ENCODE data around the gene CIDEC.

Gene CIDEC

GRCh38 chr3:9879830-9880549, at the start of gene CIDEC:
Gene CIDEC (minus strand): TSS chr3:9880253. CDS start chr3:9878486, 1,767 bp downstream.
- DNase-seq (ENCODE audit: low read depth): no peak

- DNase-seq (ENCODE audit: low read depth): no peak
Observed at GRCh38 chr3:9928158-9928557, 48.1 kb upstream of the CIDEC start.

- no peak for DNase-seq (ENCODE audit: low read depth)
Observed at GRCh38 chr3:9918261-9919038, 38.4 kb upstream of the CIDEC start.

- DNase-seq (ENCODE audit: low read depth): no peak
Observed at GRCh38 chr3:9917820-9918219, 37.8 kb upstream of the CIDEC start.

GRCh38 chr3:9916734-9917680, 37.0 kb upstream of the CIDEC start, which contains the start of gene IL17RC:
Gene IL17RC (plus strand): TSS chr3:9917098. CDS start chr3:9917316, 218 bp downstream.
- DNase-seq (ENCODE audit: low read depth): peak; percentile 21

- no peak for DNase-seq (ENCODE audit: low read depth)
Observed at GRCh38 chr3:9916346-9916733, 36.3 kb upstream of the CIDEC start.

- DNase-seq (ENCODE audit: low read depth): peak; percentile 16
Observed at GRCh38 chr3:9915254-9916141, 35.4 kb upstream of the CIDEC start.

- no peak for DNase-seq (ENCODE audit: low read depth)
Observed at GRCh38 chr3:9914559-9915253, 34.7 kb upstream of the CIDEC start.

- DNase-seq (ENCODE audit: low read depth): no peak
Observed at GRCh38 chr3:9914011-9914410, 34.0 kb upstream of the CIDEC start.

- no peak for DNase-seq (ENCODE audit: low read depth)
Observed at GRCh38 chr3:9913601-9914000, 33.5 kb upstream of the CIDEC start.

- no peak for DNase-seq (ENCODE audit: low read depth)
Observed at GRCh38 chr3:9912294-9912935, 32.4 kb upstream of the CIDEC start.

- DNase-seq (ENCODE audit: low read depth): no peak
Observed at GRCh38 chr3:9911863-9912262, 31.8 kb upstream of the CIDEC start.

GRCh38 chr3:9909221-9910013, 29.4 kb upstream of the CIDEC start:
- DNase-seq (ENCODE audit: low read depth): no peak

GRCh38 chr3:9908286-9908685, 28.2 kb upstream of the CIDEC start:
- no peak for DNase-seq (ENCODE audit: low read depth)

- DNase-seq (ENCODE audit: low read depth): no peak
Observed at GRCh38 chr3:9906480-9906879, 26.4 kb upstream of the CIDEC start.

- no peak for DNase-seq (ENCODE audit: low read depth)
Observed at GRCh38 chr3:9903904-9904303, 23.9 kb upstream of the CIDEC start.

GRCh38 chr3:9903238-9903624, 23.2 kb upstream of the CIDEC start:
- no peak for DNase-seq (ENCODE audit: low read depth)

GRCh38 chr3:9902372-9903237, 22.6 kb upstream of the CIDEC start, which contains the start of gene IL17RE:
Gene IL17RE (plus strand): TSS chr3:9902848. CDS start chr3:9902933, 85 bp downstream.
- DNase-seq (ENCODE audit: low read depth): no peak
